ENCODE results near the gene CSK. TPM values are rescaled to one million over a fixed set of nuclear protein-coding genes. Genes with fewer than 3 reads are reported as not detected.

CSK gene
- total and polyA plus RNA-seq, 2 experiments from 2014 or later, result 13.6 to 27.5 TPM

DNA sequence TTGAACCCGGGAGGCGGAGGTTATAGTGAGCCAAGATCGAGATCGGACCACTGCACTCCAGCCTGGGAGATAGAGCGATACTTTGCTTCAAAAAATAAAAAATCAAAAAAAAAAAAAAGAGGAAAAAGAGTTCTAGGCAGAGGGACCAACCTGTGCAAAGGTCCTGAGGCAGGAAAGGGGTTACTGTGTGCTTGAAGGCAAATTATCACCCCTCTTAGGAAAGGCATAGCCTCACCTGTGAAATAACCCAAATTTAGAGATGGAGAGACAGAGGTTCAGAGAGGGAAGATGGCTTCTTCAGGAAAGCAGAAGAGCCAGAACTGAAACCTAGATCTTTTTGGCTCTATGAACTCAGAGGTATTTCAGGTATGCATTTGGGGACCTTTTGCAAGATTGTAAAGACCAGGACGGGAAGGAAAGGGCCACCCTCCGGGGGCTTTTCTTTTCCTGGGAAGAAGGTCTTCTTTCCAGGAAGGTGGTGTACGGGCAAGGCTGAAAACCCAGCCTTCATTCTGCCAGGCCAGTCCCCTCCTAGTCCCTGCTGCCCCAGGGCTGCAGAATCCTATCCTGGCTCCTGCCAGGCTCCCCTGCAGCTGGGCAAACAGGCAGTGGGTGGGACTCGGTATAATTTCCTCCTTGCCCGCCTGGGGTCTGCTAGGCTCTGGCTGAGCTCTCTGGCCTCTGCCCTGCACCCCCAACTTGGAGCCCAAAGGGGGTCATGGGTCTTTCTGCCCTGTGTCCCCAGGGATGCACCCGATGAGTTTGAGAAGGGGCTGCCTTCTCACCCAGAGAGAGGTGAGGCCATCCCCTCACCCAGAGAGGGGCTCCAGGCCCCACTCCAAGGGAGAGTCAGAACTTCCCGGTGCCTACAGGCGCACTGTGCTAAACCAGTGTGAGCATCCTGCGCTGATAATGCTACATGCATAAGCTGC lies 14.4 kb upstream of the CSK start:
- TF ChIP-seq JUNB (IDR thresholded peaks at IDR 0.05; ENCODE audit: unreplicated experiment) (no peak), POLR2AphosphoS5 (IDR thresholded peaks at IDR 0.05; ENCODE audit: low read depth) (no peak), NANOG (IDR thresholded peaks at IDR 0.05; ENCODE audit: borderline replicate concordance) (no peak), ZNF331 (CRISPR knock-in tag; IDR thresholded peaks at IDR 0.05; ENCODE audit: low read depth) (no peak), CREB1 (CRISPR knock-in tag; IDR thresholded peaks at IDR 0.05; ENCODE audit: low read depth) (no peak), EZH2 (IDR thresholded peaks at IDR 0.05; ENCODE audit: low read depth, unreplicated experiment) (no peak), EZH2phosphoT487 (IDR thresholded peaks at IDR 0.05; ENCODE audit: unreplicated experiment) (no peak), STAT1 (IDR thresholded peaks at IDR 0.05; ENCODE audit: unreplicated experiment) (no peak), ZNF114 (CRISPR knock-in tag; IDR thresholded peaks at IDR 0.05) (no peak)
- TF ChIP-seq, protein P1, sequence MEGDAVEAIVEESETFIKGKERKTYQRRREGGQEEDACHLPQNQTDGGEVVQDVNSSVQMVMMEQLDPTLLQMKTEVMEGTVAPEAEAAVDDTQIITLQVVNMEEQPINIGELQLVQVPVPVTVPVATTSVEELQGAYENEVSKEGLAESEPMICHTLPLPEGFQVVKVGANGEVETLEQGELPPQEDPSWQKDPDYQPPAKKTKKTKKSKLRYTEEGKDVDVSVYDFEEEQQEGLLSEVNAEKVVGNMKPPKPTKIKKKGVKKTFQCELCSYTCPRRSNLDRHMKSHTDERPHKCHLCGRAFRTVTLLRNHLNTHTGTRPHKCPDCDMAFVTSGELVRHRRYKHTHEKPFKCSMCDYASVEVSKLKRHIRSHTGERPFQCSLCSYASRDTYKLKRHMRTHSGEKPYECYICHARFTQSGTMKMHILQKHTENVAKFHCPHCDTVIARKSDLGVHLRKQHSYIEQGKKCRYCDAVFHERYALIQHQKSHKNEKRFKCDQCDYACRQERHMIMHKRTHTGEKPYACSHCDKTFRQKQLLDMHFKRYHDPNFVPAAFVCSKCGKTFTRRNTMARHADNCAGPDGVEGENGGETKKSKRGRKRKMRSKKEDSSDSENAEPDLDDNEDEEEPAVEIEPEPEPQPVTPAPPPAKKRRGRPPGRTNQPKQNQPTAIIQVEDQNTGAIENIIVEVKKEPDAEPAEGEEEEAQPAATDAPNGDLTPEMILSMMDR (conservative IDR thresholded peaks at IDR 0.05; ENCODE audit: low read depth in 2 of 2), result no peak
- TF ChIP-seq, protein P2, sequence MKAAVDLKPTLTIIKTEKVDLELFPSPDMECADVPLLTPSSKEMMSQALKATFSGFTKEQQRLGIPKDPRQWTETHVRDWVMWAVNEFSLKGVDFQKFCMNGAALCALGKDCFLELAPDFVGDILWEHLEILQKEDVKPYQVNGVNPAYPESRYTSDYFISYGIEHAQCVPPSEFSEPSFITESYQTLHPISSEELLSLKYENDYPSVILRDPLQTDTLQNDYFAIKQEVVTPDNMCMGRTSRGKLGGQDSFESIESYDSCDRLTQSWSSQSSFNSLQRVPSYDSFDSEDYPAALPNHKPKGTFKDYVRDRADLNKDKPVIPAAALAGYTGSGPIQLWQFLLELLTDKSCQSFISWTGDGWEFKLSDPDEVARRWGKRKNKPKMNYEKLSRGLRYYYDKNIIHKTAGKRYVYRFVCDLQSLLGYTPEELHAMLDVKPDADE (IDR thresholded peaks at IDR 0.05), result no peak
- TF ChIP-seq, protein P3, sequence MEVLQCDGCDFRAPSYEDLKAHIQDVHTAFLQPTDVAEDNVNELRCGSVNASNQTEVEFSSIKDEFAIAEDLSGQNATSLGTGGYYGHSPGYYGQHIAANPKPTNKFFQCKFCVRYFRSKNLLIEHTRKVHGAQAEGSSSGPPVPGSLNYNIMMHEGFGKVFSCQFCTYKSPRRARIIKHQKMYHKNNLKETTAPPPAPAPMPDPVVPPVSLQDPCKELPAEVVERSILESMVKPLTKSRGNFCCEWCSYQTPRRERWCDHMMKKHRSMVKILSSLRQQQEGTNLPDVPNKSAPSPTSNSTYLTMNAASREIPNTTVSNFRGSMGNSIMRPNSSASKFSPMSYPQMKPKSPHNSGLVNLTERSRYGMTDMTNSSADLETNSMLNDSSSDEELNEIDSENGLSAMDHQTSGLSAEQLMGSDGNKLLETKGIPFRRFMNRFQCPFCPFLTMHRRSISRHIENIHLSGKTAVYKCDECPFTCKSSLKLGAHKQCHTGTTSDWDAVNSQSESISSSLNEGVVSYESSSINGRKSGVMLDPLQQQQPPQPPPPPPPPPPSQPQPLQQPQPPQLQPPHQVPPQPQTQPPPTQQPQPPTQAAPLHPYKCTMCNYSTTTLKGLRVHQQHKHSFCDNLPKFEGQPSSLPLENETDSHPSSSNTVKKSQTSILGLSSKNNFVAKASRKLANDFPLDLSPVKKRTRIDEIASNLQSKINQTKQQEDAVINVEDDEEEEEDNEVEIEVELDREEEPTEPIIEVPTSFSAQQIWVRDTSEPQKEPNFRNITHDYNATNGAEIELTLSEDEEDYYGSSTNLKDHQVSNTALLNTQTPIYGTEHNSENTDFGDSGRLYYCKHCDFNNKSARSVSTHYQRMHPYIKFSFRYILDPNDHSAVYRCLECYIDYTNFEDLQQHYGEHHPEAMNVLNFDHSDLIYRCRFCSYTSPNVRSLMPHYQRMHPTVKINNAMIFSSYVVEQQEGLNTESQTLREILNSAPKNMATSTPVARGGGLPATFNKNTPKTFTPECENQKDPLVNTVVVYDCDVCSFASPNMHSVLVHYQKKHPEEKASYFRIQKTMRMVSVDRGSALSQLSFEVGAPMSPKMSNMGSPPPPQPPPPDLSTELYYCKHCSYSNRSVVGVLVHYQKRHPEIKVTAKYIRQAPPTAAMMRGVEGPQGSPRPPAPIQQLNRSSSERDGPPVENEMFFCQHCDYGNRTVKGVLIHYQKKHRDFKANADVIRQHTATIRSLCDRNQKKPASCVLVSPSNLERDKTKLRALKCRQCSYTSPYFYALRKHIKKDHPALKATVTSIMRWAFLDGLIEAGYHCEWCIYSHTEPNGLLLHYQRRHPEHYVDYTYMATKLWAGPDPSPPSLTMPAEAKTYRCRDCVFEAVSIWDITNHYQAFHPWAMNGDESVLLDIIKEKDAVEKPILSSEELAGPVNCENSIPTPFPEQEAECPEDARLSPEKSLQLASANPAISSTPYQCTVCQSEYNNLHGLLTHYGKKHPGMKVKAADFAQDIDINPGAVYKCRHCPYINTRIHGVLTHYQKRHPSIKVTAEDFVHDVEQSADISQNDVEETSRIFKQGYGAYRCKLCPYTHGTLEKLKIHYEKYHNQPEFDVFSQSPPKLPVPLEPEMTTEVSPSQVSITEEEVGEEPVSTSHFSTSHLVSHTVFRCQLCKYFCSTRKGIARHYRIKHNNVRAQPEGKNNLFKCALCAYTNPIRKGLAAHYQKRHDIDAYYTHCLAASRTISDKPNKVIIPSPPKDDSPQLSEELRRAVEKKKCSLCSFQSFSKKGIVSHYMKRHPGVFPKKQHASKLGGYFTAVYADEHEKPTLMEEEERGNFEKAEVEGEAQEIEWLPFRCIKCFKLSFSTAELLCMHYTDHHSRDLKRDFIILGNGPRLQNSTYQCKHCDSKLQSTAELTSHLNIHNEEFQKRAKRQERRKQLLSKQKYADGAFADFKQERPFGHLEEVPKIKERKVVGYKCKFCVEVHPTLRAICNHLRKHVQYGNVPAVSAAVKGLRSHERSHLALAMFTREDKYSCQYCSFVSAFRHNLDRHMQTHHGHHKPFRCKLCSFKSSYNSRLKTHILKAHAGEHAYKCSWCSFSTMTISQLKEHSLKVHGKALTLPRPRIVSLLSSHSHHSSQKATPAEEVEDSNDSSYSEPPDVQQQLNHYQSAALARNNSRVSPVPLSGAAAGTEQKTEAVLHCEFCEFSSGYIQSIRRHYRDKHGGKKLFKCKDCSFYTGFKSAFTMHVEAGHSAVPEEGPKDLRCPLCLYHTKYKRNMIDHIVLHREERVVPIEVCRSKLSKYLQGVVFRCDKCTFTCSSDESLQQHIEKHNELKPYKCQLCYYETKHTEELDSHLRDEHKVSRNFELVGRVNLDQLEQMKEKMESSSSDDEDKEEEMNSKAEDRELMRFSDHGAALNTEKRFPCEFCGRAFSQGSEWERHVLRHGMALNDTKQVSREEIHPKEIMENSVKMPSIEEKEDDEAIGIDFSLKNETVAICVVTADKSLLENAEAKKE (CRISPR knock-in tag; IDR thresholded peaks at IDR 0.05), result no peak
- TF ChIP-seq, protein P4, sequence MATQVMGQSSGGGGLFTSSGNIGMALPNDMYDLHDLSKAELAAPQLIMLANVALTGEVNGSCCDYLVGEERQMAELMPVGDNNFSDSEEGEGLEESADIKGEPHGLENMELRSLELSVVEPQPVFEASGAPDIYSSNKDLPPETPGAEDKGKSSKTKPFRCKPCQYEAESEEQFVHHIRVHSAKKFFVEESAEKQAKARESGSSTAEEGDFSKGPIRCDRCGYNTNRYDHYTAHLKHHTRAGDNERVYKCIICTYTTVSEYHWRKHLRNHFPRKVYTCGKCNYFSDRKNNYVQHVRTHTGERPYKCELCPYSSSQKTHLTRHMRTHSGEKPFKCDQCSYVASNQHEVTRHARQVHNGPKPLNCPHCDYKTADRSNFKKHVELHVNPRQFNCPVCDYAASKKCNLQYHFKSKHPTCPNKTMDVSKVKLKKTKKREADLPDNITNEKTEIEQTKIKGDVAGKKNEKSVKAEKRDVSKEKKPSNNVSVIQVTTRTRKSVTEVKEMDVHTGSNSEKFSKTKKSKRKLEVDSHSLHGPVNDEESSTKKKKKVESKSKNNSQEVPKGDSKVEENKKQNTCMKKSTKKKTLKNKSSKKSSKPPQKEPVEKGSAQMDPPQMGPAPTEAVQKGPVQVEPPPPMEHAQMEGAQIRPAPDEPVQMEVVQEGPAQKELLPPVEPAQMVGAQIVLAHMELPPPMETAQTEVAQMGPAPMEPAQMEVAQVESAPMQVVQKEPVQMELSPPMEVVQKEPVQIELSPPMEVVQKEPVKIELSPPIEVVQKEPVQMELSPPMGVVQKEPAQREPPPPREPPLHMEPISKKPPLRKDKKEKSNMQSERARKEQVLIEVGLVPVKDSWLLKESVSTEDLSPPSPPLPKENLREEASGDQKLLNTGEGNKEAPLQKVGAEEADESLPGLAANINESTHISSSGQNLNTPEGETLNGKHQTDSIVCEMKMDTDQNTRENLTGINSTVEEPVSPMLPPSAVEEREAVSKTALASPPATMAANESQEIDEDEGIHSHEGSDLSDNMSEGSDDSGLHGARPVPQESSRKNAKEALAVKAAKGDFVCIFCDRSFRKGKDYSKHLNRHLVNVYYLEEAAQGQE (IDR thresholded peaks at IDR 0.05; ENCODE audit: unreplicated experiment), result no peak
- no peak overlapping the region for H3K27ac ChIP-seq (ENCODE audit: low read depth)
- Mint-ChIP-seq H3K4me1 (peaks cover 14% of the 10 kb centered on the region; the same call in 2 of the 3 replicates), H3K27me3 (ENCODE audit: insufficient read depth, low read depth, poor library complexity) (peaks cover 13% of the 10 kb centered on the region), H3K36me3 (ENCODE audit: low read depth) (no peaks in the 10 kb centered on the region), H3K9me3 (no peaks in the 10 kb centered on the region), H3K4me3 (no peak overlapping the region), H3K27ac (no peak overlapping the region)
- H3K27me3 ChIP-seq (ENCODE audit: insufficient read depth), result no peaks in the 10 kb centered on the region
- DNase-seq (ENCODE audit: low spot score), result no peak
- H3K4me2 ChIP-seq, result no peak overlapping the region
- no peaks in the 10 kb centered on the region; the same call in 1 of the 2 replicates for H3K4me1 ChIP-seq (ENCODE audit: insufficient read depth)
- no peaks in the 10 kb centered on the region for H3K36me3 ChIP-seq (ENCODE audit: insufficient read depth)
- H4K20me1 ChIP-seq (replicated peaks; ENCODE audit: insufficient read depth), result no peaks in the 10 kb centered on the region
- no peak overlapping the region; the same call in 1 of the 2 replicates for H2AFZ ChIP-seq
- H3K79me2 ChIP-seq (replicated peaks; ENCODE audit: insufficient read depth), result no peaks in the 10 kb centered on the region
- no peaks in the 10 kb centered on the region for H3K9me2 ChIP-seq (ENCODE audit: insufficient read depth)
- 0 out of 2 replicates have a peak, but pooled peaks cover 3% of the 10 kb centered on the region for H3F3A ChIP-seq (replicated peaks; ENCODE audit: low read depth)
- ATAC-seq, result no peak
- H3K4me3 ChIP-seq, result no peak overlapping the region

All from GM23338 (cell line).